GM19463 (cell line): ENCODE results near the gene MAP6.
"Not testable (repeated sequence)": the region's sequence is repeated elsewhere in the genome, so short reads cannot be mapped to it uniquely, and the experiment has no call there.

Experiments
- ATAC-seq: cut with Tn5 transposase; IDR thresholded peaks from one replicate; pipeline ENCODE4 v1.9.1; 2021; ENCODE audit warnings: mild to moderate bottlenecking, moderate library complexity; ENCODE audit not compliant: unreplicated experiment

MAP6 gene

DNA sequence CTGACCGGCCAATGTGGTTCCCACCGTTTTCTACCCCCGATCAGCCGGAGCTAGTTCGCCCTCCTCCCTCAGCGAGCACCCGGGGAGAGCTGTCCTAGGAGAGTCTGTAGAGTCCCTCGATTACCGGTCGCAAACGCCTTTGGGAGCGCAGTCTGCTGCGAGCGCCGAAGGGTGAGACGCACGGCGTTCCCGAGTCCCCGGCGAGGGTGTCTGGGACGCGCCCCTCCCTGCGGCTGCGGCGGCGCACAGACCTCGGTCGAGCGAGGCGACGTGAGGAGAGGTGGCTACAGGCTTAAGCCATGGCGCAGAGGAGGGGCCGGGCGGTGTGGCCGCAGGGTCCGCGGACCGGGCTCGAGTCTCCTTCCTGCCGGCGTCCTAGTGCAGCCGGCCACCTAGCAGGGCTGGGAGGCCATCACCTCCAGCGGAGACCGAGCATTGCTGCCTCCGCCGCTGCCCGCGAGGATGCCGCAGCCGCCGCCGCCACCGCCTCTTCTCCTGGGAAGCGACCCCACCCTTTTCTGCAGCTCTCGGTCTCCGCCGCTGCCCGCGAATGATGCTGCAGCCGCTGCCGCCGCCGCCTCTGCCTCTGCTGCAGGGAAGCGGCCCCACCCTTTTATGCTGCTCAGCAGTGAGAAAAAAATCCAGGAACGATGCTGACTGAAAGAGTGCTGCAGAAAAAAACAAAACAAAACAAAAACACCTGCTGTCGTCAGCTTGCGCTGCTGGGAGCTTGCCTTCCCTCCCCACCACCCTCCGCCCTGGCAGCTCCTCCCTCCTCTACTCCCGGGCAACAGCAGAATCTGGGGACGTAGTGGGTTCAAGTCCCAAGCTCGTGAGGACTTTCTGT is at the start of gene MAP6:
Gene MAP6, minus strand, starts transcription at position 588 of the 847 bp plus-strand sequence. CDS start 669 bp downstream, outside the sequence.
- ATAC-seq, result no peak

- ATAC-seq, result no peak
Observed at GRCh38 chr11:75717608-75718418, 49.0 kb upstream of the MAP6 start, which contains the start of gene MOGAT2. Gene MOGAT2, plus strand, starts transcription at chr11:75717838. Its CDS starts 51 bp downstream, at chr11:75717889.

GRCh38 chr11:75716659-75717058 is 47.8 kb upstream of the MAP6 start:
- no peak for ATAC-seq

GRCh38 chr11:75715688-75716087 is 46.9 kb upstream of the MAP6 start:
- no peak for ATAC-seq

GRCh38 chr11:75714211-75714610 is 45.4 kb upstream of the MAP6 start:
- ATAC-seq, result no peak

DNA sequence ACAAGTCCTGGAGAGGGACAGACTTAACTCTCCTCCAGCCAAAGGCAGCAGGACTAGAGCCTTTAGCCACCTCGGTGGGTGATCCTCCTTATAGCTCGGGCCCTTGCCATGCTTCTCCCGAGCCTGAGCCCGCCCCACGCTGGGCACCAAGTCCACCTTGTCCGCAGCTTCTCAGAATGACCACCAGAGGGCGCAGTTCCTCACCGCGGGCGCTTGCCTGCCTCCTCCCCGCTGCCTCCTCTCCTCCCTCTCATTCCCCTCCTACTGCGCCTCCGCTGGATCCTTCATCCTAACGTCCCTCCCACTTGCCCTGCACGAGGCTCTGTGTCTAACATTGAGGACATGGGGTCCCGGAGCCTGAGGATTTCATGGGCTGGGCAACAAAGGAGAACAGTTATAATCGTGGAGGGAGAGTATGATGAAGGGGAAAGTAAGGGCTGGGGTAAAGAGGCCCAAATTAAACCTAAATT is 37.5 kb upstream of the MAP6 start:
- ATAC-seq, result peak; percentile 63

- no peak for ATAC-seq
Observed at GRCh38 chr11:75705541-75705940, 36.7 kb upstream of the MAP6 start.

DNA sequence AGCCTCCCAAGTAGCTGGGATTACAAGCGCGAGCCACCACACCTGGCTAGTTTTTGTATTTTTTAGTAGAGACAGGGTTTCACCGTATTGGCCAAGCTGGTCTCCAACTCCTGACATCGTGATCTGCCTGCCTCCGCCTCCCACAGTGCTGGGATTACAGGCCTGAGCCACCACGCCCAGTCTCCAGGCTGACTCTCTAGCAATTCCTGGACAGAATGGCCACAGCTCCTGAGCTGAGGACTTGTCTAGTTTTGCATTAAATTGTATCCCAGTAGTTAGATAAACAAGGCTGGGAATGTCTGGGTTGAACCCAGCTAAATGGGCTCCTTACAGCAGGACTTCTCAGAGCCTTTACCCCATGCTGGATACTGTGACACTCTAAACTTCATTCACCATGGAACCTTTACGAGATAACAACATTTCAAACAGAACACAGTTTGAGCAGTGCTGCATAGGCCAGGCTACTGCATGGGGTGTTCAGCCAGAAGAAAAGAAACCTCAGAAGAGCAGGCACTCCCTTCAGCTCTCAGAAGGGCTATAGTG is 34.9 kb upstream of the MAP6 start:
- no peak for ATAC-seq

- ATAC-seq, result no peak
Observed at GRCh38 chr11:75700940-75701339, 32.1 kb upstream of the MAP6 start.

- ATAC-seq, result no peak
Observed at GRCh38 chr11:75697906-75698581, 29.2 kb upstream of the MAP6 start.

- ATAC-seq, result no peak
Observed at GRCh38 chr11:75691804-75692203, 23.0 kb upstream of the MAP6 start.

- ATAC-seq, result peak; percentile 70
Observed at GRCh38 chr11:75689863-75690609, 21.2 kb upstream of the MAP6 start.

- not testable (repeated sequence) for ATAC-seq
Observed at GRCh38 chr11:75683856-75684255, 15.0 kb upstream of the MAP6 start.

DNA sequence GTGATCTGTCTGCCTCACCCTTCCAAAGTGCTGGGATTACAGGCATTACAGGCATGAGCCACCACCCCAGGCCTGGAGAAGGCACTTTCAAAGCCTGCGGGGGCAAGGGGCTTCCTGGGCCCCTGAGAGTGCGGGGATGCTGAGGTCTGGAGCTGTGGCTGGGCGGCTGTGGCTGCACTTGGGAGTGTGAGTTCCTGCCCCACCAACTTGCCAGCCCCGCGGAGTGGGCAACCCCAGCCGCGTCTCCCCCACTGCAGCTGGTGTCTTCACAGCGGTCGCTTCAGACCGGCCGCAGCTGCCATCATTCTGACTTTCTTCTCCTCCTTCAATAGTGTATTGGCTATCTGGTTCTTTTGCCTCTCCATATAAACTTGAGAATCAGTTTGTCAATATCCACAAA is 10.7 kb upstream of the MAP6 start:
- no peak for ATAC-seq

GRCh38 chr11:75678620-75679259 is 9.9 kb upstream of the MAP6 start:
- ATAC-seq, result no peak

- ATAC-seq, result no peak
Observed at GRCh38 chr11:75677909-75678308, 9.1 kb upstream of the MAP6 start.

DNA sequence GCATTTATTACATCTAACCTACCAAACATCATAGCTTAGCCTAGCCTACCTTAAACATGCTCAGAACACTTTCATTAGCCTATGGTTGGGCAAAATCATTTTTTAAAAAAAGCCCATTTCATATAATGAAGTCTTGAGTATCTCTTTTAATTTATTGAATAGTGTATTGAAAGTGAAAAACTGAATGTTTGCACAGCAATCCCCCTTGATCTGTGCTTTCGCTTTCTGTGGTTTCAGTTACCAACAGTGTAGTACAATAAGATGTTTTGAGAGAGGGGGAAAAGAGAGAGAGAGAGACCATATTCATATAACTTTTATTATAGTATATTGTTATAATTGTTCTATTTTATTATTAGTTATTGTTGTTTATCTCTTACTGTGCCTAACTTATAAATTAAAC is 8.4 kb upstream of the MAP6 start:
- no peak for ATAC-seq

DNA sequence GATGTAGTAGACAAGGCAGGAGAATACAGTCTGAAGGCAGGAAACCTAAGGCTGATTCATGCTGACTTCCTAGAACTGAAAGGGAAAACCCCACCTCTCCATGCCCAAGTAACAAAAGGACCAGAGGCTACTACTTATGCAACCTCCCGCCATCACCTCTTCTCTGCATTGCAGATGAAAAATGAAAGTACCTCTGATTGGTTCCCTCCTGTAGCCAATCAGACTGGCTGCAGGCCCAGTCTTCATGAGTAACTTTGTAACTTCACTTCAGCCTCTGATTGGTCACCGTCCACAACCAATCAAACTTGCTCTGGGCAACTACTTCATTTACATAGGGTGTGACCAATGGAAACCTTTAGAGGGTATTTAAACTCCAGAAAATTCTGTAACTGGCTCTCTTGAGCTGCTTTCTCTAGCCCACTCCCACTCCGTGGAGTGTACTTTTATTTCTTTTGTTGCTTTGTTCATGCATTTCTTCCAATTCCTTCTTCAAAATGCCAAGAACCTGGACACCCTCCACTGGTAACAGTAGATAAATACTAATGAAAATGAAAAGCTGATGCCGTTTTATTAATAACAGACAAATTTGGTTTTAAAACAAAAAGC is 5.2 kb upstream of the MAP6 start:
- no peak for ATAC-seq

DNA sequence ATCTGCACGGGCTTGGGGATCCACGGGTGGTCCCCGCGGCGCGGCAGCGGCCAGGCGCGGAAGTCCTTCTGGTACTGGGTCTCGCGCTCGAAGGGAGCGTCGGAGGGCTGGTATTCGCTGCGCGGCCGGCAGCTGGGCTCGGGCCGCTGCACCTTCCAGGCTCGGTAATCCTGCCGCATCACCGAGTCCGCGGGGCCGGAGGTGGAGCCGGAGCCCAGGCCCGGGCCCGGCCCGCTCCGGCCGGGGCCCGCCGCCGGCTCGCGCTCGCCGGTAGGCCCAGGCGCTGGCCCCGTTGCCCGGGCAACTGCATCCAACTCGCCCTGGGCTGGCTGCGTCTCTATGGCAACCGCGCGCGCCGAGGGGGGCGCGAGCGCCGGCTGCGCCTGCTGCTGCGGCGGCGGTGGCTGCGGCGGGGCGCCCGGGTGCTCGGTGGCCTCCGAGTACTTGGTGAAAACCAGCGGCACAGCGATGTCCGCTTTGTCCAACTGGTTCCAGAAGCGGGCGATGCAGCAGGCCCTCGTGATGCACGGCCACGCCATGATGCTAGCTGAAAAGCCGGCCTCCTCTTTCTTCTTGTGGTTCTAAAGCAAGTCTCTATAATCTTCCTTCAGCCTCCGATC is 897 bp downstream of the MAP6 start:
- peak; percentile 56 for ATAC-seq
